Measurements from ENCODE around the gene TMUB2. TPM values are rescaled to one million over a fixed set of nuclear protein-coding genes. Genes with fewer than 3 reads are reported as not detected.

Gene TMUB2
- total and polyA plus RNA-seq, 9 of the 15 experiments (the other 6 are each of a cell fraction or from before 2014, with no cell fraction given), result 4.1 to 29.8 (median 16.3) TPM

DNA sequence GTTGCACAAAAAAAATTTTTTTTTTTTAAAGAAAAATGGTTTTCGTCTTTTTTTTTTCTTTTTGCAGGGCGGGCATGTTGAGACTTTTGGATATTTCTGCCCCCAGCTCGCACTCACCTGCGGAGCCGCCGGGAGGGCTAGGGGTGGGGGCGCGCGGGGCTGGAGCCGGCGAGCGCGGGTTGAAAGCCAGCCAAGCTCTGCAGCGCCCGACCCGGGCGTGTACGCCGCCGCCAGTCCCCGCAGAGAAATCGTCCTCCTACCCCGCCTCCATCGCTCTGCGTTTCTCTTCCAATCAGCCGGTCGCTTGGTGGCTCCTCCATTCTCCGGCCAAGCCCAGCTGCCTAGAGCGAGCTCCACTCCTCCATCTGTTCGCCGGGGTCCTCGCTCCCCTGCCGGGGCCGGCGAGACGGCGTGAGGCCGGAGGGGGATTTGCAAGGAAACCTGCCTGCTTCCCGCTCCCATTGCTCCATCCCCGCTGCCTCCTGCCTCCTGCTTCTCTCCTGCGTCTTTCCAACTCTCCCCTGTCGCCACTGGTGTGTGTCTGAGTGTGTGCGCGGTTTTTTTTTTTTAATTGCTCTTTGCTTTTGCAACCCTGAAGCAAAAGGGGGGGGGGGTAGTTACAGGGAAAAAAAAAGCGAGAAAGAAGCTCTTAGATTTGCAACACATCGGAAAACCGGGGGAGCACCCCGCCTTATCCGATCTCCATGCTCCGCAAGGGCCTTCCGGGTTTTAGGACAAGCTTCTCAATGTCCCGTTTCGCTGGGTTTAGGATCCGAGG, 34.5 kb downstream of the TMUB2 start (continued):
- TF ChIP-seq, protein P1, sequence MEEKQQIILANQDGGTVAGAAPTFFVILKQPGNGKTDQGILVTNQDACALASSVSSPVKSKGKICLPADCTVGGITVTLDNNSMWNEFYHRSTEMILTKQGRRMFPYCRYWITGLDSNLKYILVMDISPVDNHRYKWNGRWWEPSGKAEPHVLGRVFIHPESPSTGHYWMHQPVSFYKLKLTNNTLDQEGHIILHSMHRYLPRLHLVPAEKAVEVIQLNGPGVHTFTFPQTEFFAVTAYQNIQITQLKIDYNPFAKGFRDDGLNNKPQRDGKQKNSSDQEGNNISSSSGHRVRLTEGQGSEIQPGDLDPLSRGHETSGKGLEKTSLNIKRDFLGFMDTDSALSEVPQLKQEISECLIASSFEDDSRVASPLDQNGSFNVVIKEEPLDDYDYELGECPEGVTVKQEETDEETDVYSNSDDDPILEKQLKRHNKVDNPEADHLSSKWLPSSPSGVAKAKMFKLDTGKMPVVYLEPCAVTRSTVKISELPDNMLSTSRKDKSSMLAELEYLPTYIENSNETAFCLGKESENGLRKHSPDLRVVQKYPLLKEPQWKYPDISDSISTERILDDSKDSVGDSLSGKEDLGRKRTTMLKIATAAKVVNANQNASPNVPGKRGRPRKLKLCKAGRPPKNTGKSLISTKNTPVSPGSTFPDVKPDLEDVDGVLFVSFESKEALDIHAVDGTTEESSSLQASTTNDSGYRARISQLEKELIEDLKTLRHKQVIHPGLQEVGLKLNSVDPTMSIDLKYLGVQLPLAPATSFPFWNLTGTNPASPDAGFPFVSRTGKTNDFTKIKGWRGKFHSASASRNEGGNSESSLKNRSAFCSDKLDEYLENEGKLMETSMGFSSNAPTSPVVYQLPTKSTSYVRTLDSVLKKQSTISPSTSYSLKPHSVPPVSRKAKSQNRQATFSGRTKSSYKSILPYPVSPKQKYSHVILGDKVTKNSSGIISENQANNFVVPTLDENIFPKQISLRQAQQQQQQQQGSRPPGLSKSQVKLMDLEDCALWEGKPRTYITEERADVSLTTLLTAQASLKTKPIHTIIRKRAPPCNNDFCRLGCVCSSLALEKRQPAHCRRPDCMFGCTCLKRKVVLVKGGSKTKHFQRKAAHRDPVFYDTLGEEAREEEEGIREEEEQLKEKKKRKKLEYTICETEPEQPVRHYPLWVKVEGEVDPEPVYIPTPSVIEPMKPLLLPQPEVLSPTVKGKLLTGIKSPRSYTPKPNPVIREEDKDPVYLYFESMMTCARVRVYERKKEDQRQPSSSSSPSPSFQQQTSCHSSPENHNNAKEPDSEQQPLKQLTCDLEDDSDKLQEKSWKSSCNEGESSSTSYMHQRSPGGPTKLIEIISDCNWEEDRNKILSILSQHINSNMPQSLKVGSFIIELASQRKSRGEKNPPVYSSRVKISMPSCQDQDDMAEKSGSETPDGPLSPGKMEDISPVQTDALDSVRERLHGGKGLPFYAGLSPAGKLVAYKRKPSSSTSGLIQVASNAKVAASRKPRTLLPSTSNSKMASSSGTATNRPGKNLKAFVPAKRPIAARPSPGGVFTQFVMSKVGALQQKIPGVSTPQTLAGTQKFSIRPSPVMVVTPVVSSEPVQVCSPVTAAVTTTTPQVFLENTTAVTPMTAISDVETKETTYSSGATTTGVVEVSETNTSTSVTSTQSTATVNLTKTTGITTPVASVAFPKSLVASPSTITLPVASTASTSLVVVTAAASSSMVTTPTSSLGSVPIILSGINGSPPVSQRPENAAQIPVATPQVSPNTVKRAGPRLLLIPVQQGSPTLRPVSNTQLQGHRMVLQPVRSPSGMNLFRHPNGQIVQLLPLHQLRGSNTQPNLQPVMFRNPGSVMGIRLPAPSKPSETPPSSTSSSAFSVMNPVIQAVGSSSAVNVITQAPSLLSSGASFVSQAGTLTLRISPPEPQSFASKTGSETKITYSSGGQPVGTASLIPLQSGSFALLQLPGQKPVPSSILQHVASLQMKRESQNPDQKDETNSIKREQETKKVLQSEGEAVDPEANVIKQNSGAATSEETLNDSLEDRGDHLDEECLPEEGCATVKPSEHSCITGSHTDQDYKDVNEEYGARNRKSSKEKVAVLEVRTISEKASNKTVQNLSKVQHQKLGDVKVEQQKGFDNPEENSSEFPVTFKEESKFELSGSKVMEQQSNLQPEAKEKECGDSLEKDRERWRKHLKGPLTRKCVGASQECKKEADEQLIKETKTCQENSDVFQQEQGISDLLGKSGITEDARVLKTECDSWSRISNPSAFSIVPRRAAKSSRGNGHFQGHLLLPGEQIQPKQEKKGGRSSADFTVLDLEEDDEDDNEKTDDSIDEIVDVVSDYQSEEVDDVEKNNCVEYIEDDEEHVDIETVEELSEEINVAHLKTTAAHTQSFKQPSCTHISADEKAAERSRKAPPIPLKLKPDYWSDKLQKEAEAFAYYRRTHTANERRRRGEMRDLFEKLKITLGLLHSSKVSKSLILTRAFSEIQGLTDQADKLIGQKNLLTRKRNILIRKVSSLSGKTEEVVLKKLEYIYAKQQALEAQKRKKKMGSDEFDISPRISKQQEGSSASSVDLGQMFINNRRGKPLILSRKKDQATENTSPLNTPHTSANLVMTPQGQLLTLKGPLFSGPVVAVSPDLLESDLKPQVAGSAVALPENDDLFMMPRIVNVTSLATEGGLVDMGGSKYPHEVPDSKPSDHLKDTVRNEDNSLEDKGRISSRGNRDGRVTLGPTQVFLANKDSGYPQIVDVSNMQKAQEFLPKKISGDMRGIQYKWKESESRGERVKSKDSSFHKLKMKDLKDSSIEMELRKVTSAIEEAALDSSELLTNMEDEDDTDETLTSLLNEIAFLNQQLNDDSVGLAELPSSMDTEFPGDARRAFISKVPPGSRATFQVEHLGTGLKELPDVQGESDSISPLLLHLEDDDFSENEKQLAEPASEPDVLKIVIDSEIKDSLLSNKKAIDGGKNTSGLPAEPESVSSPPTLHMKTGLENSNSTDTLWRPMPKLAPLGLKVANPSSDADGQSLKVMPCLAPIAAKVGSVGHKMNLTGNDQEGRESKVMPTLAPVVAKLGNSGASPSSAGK (IDR thresholded peaks at IDR 0.05), result no peak
- TF ChIP-seq ZNF124 (CRISPR knock-in tag; IDR thresholded peaks at IDR 0.05) (no peak), ARID1B (IDR thresholded peaks at IDR 0.05) (0 out of 2 replicates have a peak, but pooled peaks have one; percentile 12), ILK (tag; IDR thresholded peaks at IDR 0.05; ENCODE audit: borderline replicate concordance, low read depth) (no peak), THRB (CRISPR knock-in tag; conservative IDR thresholded peaks at IDR 0.05) (no peak), HDAC2 (IDR thresholded peaks at IDR 0.05) (peak; percentile 37; the same call in 1 of the 2 replicates), DMBX1 (CRISPR knock-in tag; IDR thresholded peaks at IDR 0.05; ENCODE audit: borderline replicate concordance) (no peak), ZKSCAN1 (IDR thresholded peaks at IDR 0.05; ENCODE audit: low read depth, low read length) (peak; percentile 20; the same call in 1 of the 2 replicates), HDAC8 (tag; IDR thresholded peaks at IDR 0.05) (no peak), ZNF146 (CRISPR knock-in tag; IDR thresholded peaks at IDR 0.05; ENCODE audit: unreplicated experiment) (no peak)
- TF ChIP-seq, protein P2, sequence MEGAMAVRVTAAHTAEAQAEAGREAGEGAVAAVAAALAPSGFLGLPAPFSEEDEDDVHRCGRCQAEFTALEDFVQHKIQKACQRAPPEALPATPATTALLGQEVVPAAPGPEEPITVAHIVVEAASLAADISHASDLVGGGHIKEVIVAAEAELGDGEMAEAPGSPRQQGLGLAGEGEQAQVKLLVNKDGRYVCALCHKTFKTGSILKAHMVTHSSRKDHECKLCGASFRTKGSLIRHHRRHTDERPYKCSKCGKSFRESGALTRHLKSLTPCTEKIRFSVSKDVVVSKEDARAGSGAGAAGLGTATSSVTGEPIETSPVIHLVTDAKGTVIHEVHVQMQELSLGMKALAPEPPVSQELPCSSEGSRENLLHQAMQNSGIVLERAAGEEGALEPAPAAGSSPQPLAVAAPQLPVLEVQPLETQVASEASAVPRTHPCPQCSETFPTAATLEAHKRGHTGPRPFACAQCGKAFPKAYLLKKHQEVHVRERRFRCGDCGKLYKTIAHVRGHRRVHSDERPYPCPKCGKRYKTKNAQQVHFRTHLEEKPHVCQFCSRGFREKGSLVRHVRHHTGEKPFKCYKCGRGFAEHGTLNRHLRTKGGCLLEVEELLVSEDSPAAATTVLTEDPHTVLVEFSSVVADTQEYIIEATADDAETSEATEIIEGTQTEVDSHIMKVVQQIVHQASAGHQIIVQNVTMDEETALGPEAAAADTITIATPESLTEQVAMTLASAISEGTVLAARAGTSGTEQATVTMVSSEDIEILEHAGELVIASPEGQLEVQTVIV (CRISPR knock-in tag; IDR thresholded peaks at IDR 0.05; ENCODE audit: borderline replicate concordance), result no peak

All from K562 (cell line).